ACC112 (cell line): Measurements from ENCODE around the gene NR5A2.

ENCODE experiments used
- H2AFZ ChIP-seq: fragments of 200-600 bp; sonication (generic); one replicate; pipeline ENCODE4 v1.6.0; 2017; ENCODE audit warnings: antibody characterized with exemption, low read length; ENCODE audit not compliant: unreplicated experiment
- H3K27ac ChIP-seq: fragments of 200-600 bp; sonication (generic); 2 replicates; pipeline ENCODE4 v1.5.1; 2014; ENCODE audit warnings: low read depth, mild to moderate bottlenecking, antibody characterized with exemption, low read length, moderate library complexity
- H3K27me3 ChIP-seq: fragments of 200-600 bp; sonication (generic); 2 replicates; pipeline ENCODE4 v1.6.1; 2014; ENCODE audit warnings: mild to moderate bottlenecking, antibody characterized with exemption, low read length, moderate library complexity, mixed read lengths; ENCODE audit not compliant: insufficient read depth
- H3K36me3 ChIP-seq: fragments of 200-600 bp; sonication (generic); 2 replicates; pipeline ENCODE4 v1.6.1; 2016; ENCODE audit warnings: mild to moderate bottlenecking, antibody characterized with exemption, low read length, moderate library complexity, mixed read lengths; ENCODE audit not compliant: insufficient read depth
- H3K4me1 ChIP-seq: fragments of 200-600 bp; sonication (generic); one replicate; pipeline ENCODE4 v1.6.1; 2016; ENCODE audit warnings: low read length, mixed read lengths; ENCODE audit not compliant: insufficient read depth, unreplicated experiment, control insufficient read depth
- H3K4me3 ChIP-seq: fragments of 200-600 bp; sonication (generic); 2 replicates; pipeline ENCODE4 v1.5.1; 2014; ENCODE audit warnings: mild to moderate bottlenecking, low read depth, low read length
- H3K79me2 ChIP-seq: fragments of 200-600 bp; sonication (generic); one replicate; pipeline ENCODE4 v1.6.0; 2016; ENCODE audit warnings: low read length; ENCODE audit not compliant: control insufficient read depth, unreplicated experiment, insufficient read depth

NR5A2 gene

DNA sequence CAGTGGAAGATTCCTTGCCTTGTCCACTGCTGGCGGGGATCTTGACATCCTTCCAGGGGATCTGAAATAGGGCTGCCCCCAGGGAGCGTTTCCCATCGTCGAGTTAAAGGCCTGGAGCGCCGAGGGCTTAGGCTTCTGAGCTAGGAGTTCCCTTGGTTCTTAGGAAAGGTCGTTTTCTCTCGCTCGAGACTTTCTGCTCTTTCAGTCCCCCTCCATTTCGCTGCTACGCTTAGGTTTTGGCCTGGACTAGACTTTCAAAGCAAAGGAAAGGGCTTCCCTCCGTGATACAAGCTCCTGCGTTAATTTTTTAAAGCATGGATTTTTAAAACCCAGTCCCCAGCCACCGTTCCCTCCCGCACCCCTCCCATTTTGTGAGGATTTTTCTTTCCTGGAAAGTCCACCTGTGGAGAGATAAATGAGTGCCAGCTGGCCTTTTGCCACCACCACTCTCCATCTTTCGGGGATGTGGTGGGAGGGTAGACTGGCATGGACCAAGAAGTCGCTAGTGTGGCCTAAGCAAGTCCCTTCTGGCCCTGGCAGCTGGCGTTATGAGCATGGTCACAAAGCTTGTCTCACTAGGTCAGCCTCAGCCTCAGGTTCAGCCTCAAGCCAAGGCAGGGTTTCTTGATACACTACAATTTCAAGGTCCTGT lies 9.2 kb downstream of the NR5A2 start:
- H3K27ac ChIP-seq = no peak overlapping the region
- H3K4me3 ChIP-seq = no peak overlapping the region
- H3K36me3 ChIP-seq = no peaks in the 10 kb centered on the region
- H3K27me3 ChIP-seq = peaks cover 97% of the 10 kb centered on the region
- no peak overlapping the region for H2AFZ ChIP-seq
- no peaks in the 10 kb centered on the region for H3K79me2 ChIP-seq
- H3K4me1 ChIP-seq = peaks cover 10% of the 10 kb centered on the region

DNA sequence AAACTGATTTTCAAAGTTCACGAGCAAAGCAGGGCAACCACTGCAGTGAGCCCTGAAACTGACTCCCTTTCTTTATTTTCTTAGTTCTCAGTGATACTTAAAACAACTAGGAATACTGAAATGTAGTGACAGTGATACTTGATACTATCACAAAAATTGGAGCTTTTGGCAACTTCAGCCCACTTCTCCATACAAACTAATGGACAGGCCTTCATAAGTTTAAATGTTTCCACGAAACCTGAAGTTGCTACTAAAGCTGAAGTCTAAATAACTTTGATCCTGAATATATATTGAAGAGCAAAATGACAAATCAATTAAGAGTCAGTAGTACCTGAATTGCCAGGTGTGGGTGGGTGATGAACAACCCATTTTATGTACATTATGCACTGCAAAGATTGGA lies 10.0 kb downstream of the NR5A2 start:
- Histone ChIP-seq H3K4me3 (no peak overlapping the region), H3K27me3 (peaks cover 97% of the 10 kb centered on the region), H3K27ac (no peak overlapping the region), H3K79me2 (no peaks in the 10 kb centered on the region), H3K36me3 (no peaks in the 10 kb centered on the region), H2AFZ (no peak overlapping the region), H3K4me1 (peaks cover 13% of the 10 kb centered on the region)

DNA sequence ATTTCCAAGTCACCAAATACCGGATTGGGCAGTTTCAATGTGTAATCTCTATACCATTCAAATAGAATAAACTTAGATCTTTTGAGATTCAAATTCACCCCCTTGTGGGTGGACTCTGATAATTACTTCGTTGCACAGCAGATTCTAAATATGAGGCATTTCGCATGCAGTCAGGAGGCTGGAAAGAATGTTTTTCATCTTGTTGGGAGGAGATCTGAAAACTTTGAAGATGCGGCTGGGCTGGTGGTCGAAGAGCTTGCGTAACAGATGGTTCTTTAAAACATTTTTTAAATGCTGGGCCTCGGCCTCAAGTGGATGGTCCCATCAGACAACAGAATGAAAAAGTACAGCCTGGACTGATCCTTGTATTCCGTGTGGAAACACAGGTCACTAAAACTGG lies 10.4 kb downstream of the NR5A2 start:
- Histone ChIP-seq H3K27ac (no peak overlapping the region), H3K4me1 (peaks cover 14% of the 10 kb centered on the region), H3K27me3 (peaks cover 97% of the 10 kb centered on the region), H3K4me3 (no peak overlapping the region), H2AFZ (no peak overlapping the region), H3K36me3 (no peaks in the 10 kb centered on the region), H3K79me2 (no peaks in the 10 kb centered on the region)

DNA sequence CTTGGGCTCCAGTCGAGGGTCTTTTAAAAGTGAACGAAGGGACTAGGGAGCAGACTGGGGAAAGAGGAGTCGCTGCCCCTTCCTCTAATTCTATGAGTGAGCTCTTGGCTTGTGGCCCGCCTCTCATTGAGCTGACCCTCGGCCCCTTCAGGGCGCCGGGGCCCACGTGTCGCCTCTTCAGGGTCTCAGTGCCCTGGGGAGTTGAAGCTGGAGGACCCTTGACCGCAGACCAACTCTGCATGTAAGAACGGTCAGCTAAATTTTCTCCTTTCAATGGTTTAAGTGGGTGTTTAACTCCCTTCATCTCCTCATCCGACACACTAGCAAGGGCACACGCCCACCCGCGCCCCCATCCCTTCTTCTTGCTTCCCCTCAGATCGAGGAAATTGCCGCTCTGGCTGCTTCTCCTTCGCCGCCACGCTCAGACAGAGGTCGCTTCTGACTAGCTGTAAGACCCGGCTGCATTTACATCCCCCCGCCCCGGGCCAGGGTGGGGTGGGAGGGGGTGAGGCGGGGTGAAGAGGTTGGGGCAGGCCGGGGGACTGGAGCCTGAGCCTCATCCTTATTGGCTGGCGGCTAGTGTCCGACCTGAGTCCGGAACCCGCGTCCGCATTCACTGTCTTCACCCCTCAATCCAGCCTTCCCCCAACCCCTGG lies 10.9 kb downstream of the NR5A2 start:
- Histone ChIP-seq H3K36me3 (no peaks in the 10 kb centered on the region), H3K27ac (no peak overlapping the region), H2AFZ (peak overlapping the region; percentile 77), H3K27me3 (peaks cover 97% of the 10 kb centered on the region), H3K4me1 (peaks cover 14% of the 10 kb centered on the region), H3K4me3 (peak overlapping the region; percentile 79), H3K79me2 (no peaks in the 10 kb centered on the region)

DNA sequence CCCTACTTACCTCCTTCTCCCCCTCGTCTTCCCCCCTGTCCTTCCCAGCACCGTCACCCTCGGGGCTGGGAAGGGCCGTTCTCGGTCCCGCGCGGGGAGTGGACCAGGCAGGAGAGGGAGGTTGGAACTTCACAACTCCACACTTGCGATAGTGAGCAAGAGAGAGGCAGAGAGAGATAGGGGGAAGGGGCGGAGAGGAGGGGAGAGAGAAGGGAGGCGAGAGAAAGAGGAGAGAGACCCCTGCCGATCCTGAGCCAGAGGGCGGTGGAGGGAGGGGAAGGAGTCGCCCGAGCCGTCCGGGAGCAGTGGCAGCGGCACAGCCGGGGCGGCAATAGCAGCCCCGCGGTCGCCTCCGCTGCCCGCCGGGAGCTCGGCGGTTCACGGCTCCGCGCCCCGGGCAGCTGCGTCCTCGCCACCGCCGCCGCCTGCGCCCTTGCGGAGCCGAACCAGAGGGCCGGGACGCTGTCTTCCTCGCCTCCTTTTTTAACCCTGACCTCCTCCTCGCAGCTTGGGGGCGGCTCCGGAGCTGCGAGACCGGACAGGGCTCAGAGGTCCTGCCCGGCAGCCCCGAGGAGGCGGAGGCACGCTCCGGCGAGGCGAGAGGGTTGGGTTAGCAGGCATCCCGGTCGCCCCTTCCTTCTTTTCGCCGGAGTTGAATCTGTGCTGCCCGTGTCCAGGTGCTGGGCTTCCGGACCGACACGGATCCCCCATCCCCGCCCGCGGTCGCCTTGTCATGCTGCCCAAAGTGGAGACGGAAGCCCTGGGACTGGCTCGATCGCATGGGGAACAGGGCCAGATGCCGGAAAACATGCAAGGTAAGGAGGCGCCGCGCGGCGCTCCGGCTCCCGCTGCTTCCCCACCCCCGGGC lies 11.7 kb downstream of the NR5A2 start:
- Histone ChIP-seq H3K36me3 (no peaks in the 10 kb centered on the region), H2AFZ (peak overlapping the region; percentile 77), H3K4me1 (peaks cover 14% of the 10 kb centered on the region), H3K79me2 (no peaks in the 10 kb centered on the region), H3K4me3 (peak overlapping the region; percentile 79), H3K27ac (no peak overlapping the region), H3K27me3 (peaks cover 97% of the 10 kb centered on the region)

DNA sequence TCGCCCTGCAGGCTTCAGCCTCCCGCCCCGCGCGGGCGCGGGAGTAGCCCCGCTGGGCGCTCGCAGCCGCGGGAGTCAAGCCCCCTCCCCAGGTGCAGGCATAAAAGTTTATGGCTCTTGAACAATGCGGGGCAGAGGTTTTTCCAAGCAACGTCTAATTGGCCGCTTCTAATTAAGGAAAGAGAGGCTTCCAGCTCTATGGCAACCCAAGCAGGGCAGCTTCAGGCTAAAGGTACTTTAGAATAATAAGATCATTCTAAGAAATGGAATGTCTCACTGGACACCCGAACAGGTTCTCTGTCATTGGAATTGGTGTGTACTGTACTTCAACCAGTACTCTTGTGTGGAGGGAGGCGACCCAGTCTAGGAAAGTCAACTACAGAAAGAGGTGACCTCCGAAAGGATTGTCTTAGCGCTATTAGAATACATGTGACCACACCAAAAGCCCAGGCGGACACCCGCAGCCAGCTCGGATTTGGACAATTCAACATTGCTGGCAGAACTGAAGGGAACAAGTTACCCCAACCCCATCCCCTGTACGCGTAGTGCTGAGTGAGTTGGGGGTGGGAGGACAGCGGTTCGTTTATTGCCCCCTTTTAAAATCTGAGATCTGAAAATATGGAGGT lies 12.5 kb downstream of the NR5A2 start:
- peaks cover 14% of the 10 kb centered on the region for H3K4me1 ChIP-seq
- H3K36me3 ChIP-seq = no peaks in the 10 kb centered on the region
- peaks cover 99% of the 10 kb centered on the region for H3K27me3 ChIP-seq
- no peak overlapping the region for H2AFZ ChIP-seq
- no peaks in the 10 kb centered on the region for H3K79me2 ChIP-seq
- H3K27ac ChIP-seq = no peak overlapping the region
- H3K4me3 ChIP-seq = peak overlapping the region; percentile 79

DNA sequence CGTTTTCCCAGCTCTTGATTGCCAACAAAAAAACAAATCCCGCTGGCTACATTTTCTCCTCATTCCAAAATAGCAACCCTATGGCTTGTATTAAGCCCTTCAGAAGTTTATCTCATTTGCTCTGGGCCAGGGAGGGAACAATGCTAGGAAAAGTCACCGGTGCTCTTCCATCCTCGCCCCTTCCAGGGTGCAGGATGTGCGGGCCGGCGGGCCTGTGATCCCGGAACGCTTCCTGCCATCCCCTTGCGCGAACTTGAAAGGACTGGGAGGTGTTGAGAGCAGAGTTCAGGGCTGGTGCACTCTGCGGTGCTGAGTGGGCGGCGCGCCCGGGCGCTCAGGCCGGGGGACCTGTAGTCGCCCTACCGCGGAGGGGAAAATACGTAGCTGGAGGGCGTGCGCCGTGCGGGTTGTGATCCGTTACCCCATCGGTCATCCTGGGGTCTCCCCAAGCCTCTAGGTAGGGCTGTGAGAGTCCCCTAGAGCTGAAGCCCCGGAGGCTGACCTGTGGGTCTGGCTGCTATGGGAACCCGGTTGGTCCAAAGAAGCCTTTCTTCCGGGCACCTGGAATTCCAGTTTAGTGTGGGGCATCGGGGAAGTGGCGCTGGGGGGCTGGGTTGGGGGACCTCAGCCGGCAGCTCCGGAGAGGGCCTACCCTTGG lies 13.1 kb downstream of the NR5A2 start:
- no peaks in the 10 kb centered on the region for H3K36me3 ChIP-seq
- peaks cover 14% of the 10 kb centered on the region for H3K4me1 ChIP-seq
- H3K27ac ChIP-seq = no peak overlapping the region
- no peaks in the 10 kb centered on the region for H3K79me2 ChIP-seq
- H3K27me3 ChIP-seq = peaks cover 99% of the 10 kb centered on the region
- no peak overlapping the region for H2AFZ ChIP-seq
- peak overlapping the region; percentile 79 for H3K4me3 ChIP-seq

DNA sequence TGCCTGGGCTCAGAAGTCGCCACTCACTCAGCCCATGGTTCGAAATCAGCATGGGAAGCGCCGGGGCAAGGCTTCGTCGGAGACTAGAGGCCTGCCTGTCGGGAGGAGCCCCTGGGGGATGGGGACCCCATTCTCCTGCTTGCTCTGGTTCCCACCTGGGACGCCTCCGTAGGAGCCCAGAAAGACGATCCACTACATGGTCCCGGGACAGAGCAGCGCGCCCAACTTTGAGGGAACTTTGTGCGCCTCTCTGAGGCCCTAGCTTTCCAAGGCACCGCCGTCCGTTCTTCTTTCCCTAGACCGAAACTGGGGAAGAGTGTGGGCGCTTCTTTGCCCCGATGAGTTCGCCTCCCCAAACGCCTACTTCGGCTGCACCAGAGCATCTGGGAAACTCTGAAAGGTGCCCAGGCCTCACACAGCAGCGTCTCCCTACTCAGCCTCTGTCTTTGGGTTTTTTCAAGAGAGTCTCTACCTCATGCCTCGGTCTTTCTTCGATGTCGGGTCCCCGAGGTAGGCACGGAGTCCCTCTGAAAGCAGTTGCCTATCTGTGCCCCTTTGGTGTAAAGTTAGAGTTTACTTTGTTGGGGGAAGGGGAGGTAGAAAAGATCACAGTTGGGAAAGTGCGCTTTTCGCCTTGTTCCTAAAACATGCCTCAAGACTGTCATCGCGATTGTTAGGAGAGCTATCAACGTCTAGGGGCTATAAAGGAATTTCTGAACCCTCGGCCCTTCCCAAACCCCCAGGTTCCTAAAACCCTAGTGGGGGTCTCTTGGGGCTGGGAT lies 14.0 kb downstream of the NR5A2 start:
- Histone ChIP-seq H3K4me1 (peaks cover 14% of the 10 kb centered on the region), H3K27me3 (peaks cover 96% of the 10 kb centered on the region), H3K36me3 (no peaks in the 10 kb centered on the region), H3K4me3 (peak overlapping the region; percentile 62; the same call in 1 of the 2 replicates), H3K27ac (no peak overlapping the region), H3K79me2 (no peaks in the 10 kb centered on the region), H2AFZ (no peak overlapping the region)

DNA sequence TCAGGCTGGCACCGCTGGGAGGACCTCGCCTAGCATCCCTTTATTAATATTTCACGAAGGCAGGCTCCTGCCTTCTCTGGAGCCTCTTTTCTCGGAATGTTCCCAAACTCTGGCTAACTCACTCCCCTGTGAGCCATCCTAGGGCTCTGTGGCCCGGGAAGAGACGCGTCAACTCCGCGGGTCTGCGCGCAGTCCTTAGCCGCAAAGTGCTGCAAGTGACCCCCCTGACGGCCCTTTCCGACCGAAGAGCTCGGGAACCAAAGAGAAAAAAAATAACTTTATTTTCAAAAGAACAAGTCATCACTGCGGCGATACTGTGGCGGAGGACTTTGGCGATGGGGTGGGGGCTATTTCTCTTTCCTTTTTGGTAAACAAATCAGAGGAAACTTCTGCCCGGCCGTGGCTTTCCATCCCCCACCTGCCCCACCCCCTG lies 14.6 kb downstream of the NR5A2 start:
- Histone ChIP-seq H3K27me3 (peaks cover 90% of the 10 kb centered on the region), H2AFZ (peak overlapping the region; percentile 20), H3K36me3 (no peaks in the 10 kb centered on the region), H3K27ac (no peak overlapping the region), H3K79me2 (no peaks in the 10 kb centered on the region), H3K4me1 (peaks cover 14% of the 10 kb centered on the region), H3K4me3 (peak overlapping the region; percentile 62)
